Esophagus mucosa (tissue), 1 donor: ENCODE data around the gene FAM131A. TPM values are rescaled to one million over a fixed set of nuclear protein-coding genes. Genes with fewer than 3 reads are reported as not detected.

ENCODE experiments used
- ATAC-seq: fragments of 200-7000 bp; cut with Tn5 transposase; one replicate; pipeline ENCODE4 v1.9.1; 2020
- total RNA-seq: library from RNA; stranded (reverse); gene quantifications from one replicate; pipeline ENCODE4 v1.2.4, GENCODE V29; 2023
- donor health status: DM: yes; HTN: yes; CAD: no.

The FAM131A gene
- total RNA-seq, 1 donor from 2014 or later, result 7.3 TPM

DNA sequence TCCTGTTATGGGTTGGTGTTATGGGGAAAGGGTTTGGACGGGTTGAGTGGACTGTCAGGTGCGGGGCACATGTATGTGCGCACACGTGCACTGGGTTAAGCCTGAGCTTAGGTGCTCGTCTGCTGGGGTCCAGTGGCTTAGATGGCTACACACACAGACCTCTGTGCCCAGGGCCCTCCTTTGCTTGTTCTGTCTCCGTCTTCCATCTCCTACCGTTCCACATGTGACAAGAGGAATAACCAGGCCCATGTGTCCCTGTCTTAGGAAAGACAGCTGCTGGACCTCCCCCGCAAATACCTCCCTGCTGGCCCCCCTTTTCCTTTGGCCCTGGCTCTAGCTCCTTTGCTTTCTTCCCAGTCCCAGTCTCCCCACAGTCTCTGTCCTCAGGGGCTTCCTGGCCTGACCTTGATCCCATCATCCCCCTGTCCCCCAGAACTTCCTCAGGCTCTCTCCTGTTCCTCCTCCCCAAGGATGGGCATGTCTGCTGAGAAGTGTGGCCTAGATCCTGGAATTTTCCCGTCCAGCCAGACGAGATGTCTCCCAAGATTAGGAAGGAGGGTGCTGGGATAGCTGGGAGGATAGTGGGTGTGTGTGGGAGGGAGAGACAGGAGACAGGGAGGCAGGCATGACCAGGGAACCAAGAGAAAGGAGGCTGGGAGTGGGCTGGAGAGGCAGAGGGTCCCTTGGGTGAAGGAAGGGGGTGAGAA lies 41.4 kb downstream of the FAM131A start:
- ATAC-seq, result no peak

- no peak for ATAC-seq
Measured at GRCh38 chr3:184379358-184380184, 42.2 kb downstream of the FAM131A start, which contains the start of gene CHRD. Gene CHRD (plus strand): TSS chr3:184380054. CDS start chr3:184380319, 265 bp downstream.

DNA sequence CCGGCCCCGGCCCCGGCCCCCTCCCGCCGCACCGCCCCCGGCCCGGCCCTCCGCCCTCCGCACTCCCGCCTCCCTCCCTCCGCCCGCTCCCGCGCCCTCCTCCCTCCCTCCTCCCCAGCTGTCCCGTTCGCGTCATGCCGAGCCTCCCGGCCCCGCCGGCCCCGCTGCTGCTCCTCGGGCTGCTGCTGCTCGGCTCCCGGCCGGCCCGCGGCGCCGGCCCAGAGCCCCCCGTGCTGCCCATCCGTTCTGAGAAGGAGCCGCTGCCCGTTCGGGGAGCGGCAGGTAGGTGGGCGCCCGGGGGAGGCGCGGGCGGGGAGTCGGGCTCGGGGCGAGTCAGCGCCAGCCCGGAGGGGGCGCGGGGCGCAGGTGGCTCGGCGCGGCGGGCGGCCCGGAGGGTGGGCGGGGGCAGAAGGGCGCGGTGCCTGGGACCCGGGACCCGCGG lies 42.8 kb downstream of the FAM131A start:
- ATAC-seq, result peak; percentile 3

- no peak for ATAC-seq
Measured at GRCh38 chr3:184380627-184381260, 43.3 kb downstream of the FAM131A start.

DNA sequence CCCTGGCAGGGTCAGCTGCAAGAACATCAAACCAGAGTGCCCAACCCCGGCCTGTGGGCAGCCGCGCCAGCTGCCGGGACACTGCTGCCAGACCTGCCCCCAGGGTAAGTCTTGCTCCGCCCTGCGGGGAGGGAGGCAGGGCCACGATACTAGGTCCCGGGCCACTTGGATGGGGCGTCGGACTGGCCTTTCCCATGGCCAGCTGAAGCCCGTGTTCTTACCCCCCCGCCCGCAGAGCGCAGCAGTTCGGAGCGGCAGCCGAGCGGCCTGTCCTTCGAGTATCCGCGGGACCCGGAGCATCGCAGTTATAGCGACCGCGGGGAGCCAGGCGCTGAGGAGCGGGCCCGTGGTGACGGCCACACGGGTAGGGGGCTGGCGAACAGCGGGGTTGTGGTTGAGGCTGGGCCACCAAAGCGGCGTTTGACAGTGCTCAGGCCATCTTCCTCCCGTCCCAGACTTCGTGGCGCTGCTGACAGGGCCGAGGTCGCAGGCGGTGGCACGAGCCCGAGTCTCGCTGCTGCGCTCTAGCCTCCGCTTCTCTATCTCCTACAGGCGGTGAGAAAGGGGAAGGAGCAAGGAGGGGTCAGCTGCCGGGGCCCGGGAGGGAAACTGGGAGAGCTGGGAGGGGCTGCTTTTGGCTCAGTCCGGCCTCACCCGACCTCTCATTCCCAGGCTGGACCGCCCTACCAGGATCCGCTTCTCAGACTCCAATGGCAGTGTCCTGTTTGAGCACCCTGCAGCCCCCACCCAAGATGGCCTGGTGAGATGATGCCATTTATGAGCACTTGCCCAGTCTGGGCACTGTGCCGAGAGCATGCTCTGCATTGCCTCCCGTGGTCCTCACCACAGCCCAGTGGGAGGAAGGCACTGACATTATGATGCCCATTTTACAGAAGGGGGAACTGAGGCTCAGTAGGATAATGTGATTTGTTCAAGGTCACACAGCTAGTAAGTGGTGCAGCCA lies 44.1 kb downstream of the FAM131A start:
- peak; percentile 7 for ATAC-seq

GRCh38 chr3:184382326-184383032 lies 45.1 kb downstream of the FAM131A start:
- ATAC-seq, result no peak

GRCh38 chr3:184383033-184383740 lies 45.8 kb downstream of the FAM131A start:
- ATAC-seq, result no peak

DNA sequence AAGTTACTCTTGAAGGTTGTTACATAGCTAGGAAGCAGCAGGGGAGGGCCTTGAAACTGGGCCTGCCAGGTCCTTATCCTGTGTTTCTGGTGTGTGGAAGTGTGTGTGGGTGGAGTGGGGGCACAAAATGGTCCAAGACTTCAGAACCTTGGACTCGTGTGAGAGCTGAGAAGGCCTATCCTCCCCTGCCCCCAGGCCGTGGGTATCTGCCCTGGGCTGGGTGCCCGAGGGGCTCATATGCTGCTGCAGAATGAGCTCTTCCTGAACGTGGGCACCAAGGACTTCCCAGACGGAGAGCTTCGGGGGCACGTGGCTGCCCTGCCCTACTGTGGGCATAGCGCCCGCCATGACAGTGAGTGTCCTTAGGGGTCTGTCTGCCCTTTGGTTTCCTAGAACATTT lies 46.9 kb downstream of the FAM131A start:
- no peak for ATAC-seq

DNA sequence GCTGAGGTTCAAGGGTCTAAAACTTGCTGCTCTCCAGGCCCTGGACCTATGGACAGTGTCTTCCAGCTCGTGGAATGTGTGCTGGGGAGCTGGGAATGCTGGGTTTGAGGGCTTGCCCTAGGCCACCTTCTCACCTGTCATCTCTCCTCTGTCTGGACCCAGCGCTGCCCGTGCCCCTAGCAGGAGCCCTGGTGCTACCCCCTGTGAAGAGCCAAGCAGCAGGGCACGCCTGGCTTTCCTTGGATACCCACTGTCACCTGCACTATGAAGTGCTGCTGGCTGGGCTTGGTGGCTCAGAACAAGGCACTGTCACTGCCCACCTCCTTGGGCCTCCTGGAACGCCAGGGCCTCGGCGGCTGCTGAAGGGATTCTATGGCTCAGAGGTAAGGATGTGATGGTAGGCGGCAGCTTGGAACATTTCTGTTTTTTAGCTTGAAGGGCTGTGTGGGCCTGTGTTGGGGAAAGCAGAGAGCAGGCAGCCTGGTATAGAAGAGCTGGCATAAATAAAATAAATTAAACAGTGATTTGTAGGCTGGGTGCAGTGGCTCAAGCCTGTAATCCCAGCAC lies 47.5 kb downstream of the FAM131A start:
- no peak for ATAC-seq

GRCh38 chr3:184386047-184386806 lies 48.8 kb downstream of the FAM131A start:
- ATAC-seq, result no peak

DNA sequence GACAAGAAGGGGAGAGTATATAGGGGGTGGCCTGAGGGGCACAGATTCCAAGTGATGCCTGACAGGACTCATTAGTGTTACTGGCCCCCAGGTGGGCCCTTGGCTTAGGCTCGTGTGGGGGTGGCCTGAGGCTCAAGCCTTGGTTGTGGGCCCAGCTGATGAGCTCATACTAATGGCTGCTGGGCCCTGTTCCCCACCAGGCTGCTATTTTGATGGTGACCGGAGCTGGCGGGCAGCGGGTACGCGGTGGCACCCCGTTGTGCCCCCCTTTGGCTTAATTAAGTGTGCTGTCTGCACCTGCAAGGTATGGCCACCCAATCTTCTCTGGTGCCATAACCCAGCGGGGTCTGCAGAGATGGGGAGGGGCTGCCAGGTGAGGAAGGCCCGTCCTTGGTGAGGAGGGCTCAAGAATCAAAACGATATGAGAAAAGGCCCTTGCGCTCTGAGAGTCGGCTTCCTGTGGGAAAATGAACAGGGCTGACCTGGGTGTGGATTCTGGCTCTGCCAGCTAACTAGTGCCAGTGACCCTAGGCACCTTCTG lies 49.8 kb downstream of the FAM131A start:
- ATAC-seq, result no peak

DNA sequence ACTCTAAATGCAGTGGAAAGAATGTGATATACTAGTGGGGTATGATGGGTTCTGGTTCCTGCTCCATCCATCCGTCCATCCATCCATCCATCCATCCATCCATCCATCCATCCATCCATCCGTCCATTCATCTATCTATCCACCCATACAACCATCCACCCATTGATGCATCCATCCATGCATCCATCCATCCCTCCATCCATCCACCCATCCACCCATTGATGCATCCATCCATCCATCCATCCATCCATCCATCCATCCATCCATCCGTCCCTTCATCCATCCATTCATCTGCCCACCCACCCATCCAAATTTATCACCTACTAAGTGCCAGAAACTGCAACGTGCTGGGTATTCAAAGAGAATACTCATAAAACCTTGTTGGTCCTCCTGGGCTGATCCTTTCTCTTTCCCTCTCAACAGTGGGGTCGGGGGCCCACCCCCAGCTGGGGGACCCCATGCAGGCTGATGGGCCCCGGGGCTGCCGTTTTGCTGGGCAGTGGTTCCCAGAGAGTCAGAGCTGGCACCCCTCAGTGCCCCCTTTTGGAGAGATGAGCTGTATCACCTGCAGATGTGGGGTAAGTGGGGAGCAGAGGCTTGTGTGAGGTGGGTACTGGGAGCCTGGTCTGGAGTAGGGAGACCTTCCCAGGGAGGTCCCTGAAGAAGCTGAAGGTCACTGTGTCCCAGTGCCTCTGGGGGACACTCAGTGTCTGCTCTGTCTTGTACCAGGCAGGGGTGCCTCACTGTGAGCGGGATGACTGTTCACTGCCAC lies 51.0 kb downstream of the FAM131A start:
- no peak for ATAC-seq

- ATAC-seq, result no peak
Measured at GRCh38 chr3:184388936-184389230, 51.5 kb downstream of the FAM131A start.

DNA sequence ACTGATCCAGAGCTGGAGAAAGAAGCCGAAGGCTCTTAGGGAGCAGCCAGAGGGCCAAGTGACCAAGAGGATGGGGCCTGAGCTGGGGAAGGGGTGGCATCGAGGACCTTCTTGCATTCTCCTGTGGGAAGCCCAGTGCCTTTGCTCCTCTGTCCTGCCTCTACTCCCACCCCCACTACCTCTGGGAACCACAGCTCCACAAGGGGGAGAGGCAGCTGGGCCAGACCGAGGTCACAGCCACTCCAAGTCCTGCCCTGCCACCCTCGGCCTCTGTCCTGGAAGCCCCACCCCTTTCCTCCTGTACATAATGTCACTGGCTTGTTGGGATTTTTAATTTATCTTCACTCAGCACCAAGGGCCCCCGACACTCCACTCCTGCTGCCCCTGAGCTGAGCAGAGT lies 52.0 kb downstream of the FAM131A start:
- no peak for ATAC-seq

GRCh38 chr3:184389935-184390528 lies 52.6 kb downstream of the FAM131A start:
- no peak for ATAC-seq

DNA sequence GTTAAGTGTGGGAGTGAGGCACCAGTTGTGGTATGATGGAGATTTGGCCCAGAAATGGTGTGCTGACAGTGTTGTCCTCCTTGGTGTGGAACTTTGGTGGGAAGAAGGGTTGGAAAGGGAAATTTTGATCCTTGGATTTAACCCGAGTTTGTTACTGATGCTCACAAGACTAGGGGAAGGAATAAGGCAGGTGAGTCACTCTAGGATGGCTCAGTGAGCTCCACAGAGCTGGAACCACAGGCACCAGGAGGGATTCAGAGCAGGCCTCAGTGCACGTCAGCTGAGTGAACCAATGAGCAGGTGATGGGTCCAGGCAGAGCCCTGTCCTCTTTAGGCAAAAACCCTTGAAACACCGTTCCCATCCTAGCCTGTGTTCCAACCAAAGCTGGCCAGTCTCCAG lies 53.9 kb downstream of the FAM131A start:
- no peak for ATAC-seq

DNA sequence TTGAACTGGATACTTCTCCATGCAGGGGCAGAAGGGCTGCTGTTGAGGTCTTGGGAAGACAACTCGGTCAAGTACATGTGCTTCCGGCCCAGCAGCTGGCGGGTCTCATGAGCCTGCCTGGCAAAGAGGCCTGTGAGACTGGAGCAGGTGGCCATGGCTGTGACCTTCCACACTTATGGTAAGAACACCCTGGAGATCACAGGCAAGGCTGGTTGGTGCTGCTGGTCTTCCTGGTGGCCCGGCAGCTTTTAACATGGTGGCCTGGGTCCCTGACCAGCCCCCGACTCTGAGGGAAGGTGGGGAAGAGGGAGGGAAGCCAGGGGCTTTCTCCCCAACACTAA lies 57.9 kb downstream of the FAM131A start:
- ATAC-seq, result no peak
